ENCODE results near the gene COL24A1. TPM values are rescaled to one million over a fixed set of nuclear protein-coding genes. Genes with fewer than 3 reads are reported as not detected.

COL24A1 gene
- total and polyA plus RNA-seq, 2 of the 13 experiments (the other 11 are each of a cell fraction or from before 2014, with no cell fraction given) = 0.04 to 0.13 TPM

DNA sequence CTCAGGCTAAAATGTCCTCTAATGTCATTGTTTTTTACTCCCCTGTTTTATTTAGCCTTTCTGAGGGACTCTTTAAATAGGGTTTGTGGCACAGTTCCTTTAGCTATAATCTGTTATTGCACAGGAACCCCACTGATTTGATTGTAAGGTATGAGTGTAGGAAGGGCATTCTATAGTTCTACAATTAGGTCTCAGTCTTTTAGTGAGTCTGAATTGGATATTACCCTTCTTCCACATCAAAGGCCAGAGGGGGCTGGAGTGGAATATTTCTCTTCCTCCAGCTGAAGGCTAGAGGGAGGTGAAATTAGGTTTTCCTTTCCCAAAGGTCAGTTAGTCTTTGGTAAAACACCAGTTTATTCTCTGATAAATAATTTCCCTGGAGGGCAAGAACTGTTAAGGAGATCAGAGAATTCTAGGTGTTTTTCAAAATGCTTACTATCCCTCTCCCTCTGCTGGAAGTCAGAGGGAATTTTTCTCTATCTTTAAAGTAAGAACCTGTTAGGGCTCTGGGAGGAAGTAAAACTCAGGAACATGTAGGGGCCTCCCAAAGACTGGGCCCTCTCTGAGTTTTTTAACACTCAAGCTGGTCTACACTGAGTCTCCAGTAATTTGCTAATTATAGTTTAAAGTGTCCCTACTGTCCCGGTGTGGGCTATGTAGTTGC lies 272.1 kb downstream of the COL24A1 start:
- Histone ChIP-seq H4K20me1 (ENCODE audit: insufficient read depth, low read length) (no peaks in the 10 kb centered on the region), H3K27ac (ENCODE audit: extremely low read length, insufficient read depth, low read length) (no peak overlapping the region), H3K4me2 (ENCODE audit: low read depth, low read length) (no peak overlapping the region), H3K9me3 (ENCODE audit: low read length) (no peaks in the 10 kb centered on the region), H3K9ac (ENCODE audit: insufficient read depth, low read depth, low read length) (no peak overlapping the region), H3K27me3 (ENCODE audit: control insufficient read depth in 1 of 2, insufficient read depth in 2 of 2, low read length in 2 of 2) (no peaks in the 10 kb centered on the region; a peak in 1 of 5 replicates), H3K4me3 (replicated peaks in 1 of 3; ENCODE audit: insufficient read depth in 1 of 3, low read depth in 2 of 3, low read length in 3 of 3) (no peak overlapping the region), H3K4me1 (ENCODE audit: insufficient read depth, low read length) (no peaks in the 10 kb centered on the region), H3K36me3 (replicated peaks in 1 of 2; ENCODE audit: control insufficient read depth in 1 of 2, insufficient read depth in 2 of 2, low read length in 2 of 2) (no peaks in the 10 kb centered on the region), H3K79me2 (ENCODE audit: insufficient read depth, low read length) (no peaks in the 10 kb centered on the region), H2AFZ (ENCODE audit: low read length) (no peak overlapping the region)
- no TSS peak for BruUV-seq (replicated peaks)
- ATAC-seq = peak; percentile 74
- intact Hi-C loops (cut with micrococcal nuclease; ENCODE audit: unreplicated experiment) = loop anchor here (5.0 to 10.0 kb wide), 2 partner anchors 272 to 580 kb away; no protein-coding TSS in a partner anchor
- in situ Hi-C loops (cut with HindIII; ENCODE audit: extremely low pct_ligation_motif_present, low pct_unique_long_range_greater_than_20kb) = loop anchor here (10.0 kb wide), 2 partner anchors 280 to 580 kb away; no protein-coding TSS in a partner anchor
- WGBS (ENCODE audit: low lambda C conversion rate) = 0% methylated on average over 1 of the region's 1 CpG
- ChIA-PET CTCF (ENCODE audit: low intra/inter-chr PET ratio, low total read pairs) (no interaction called here), POLR2A (no interaction called here)
- peak; percentile 14 for DNase-seq (ENCODE audit: low spot score)
- TF ChIP-seq SMC3 (IDR thresholded peaks at IDR 0.05; ENCODE audit: low read length) (peak; percentile 33; the same call in 1 of the 2 replicates), CCAR2 (optimal IDR thresholded peaks at IDR 0.05; ENCODE audit: low read depth, low read length) (no peak), STAG1 (CRISPR knock-in tag; IDR thresholded peaks at IDR 0.05) (peak; percentile 30), MAZ (IDR thresholded peaks at IDR 0.05; ENCODE audit: borderline replicate concordance, low read depth, low read length) (no peak), MAZ (CRISPR knock-in tag; IDR thresholded peaks at IDR 0.05; ENCODE audit: low read depth) (no peak), RORA (CRISPR knock-in tag; IDR thresholded peaks at IDR 0.05) (no peak), ELF4 (CRISPR knock-in tag; IDR thresholded peaks at IDR 0.05; ENCODE audit: borderline replicate concordance) (no peak)
- TF ChIP-seq, protein P1, sequence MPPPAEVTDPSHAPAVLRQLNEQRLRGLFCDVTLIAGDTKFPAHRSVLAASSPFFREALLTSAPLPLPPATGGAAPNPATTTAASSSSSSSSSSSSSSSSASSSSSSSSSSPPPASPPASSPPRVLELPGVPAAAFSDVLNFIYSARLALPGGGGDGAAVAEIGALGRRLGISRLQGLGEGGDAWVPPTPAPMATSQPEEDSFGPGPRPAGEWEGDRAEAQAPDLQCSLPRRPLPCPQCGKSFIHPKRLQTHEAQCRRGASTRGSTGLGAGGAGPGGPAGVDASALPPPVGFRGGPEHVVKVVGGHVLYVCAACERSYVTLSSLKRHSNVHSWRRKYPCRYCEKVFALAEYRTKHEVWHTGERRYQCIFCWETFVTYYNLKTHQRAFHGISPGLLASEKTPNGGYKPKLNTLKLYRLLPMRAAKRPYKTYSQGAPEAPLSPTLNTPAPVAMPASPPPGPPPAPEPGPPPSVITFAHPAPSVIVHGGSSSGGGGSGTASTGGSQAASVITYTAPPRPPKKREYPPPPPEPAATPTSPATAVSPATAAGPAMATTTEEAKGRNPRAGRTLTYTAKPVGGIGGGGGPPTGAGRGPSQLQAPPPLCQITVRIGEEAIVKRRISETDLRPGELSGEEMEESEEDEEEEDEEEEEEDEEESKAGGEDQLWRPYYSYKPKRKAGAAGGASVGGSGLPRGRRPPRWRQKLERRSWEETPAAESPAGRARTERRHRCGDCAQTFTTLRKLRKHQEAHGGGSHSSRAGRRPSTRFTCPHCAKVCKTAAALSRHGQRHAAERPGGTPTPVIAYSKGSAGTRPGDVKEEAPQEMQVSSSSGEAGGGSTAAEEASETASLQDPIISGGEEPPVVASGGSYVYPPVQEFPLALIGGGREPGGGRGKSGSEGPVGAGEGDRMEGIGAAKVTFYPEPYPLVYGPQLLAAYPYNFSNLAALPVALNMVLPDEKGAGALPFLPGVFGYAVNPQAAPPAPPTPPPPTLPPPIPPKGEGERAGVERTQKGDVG (CRISPR knock-in tag; IDR thresholded peaks at IDR 0.05; ENCODE audit: borderline replicate concordance) = no peak
- TF ChIP-seq, protein P2, sequence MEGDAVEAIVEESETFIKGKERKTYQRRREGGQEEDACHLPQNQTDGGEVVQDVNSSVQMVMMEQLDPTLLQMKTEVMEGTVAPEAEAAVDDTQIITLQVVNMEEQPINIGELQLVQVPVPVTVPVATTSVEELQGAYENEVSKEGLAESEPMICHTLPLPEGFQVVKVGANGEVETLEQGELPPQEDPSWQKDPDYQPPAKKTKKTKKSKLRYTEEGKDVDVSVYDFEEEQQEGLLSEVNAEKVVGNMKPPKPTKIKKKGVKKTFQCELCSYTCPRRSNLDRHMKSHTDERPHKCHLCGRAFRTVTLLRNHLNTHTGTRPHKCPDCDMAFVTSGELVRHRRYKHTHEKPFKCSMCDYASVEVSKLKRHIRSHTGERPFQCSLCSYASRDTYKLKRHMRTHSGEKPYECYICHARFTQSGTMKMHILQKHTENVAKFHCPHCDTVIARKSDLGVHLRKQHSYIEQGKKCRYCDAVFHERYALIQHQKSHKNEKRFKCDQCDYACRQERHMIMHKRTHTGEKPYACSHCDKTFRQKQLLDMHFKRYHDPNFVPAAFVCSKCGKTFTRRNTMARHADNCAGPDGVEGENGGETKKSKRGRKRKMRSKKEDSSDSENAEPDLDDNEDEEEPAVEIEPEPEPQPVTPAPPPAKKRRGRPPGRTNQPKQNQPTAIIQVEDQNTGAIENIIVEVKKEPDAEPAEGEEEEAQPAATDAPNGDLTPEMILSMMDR (CRISPR knock-in tag; IDR thresholded peaks at IDR 0.05) = peak; percentile 23; the same call in 1 of the 2 replicates
- FAIRE-seq = no peak
